Mesendoderm (in vitro differentiated cells): ENCODE data around the gene ATP5ME.

Experiments
- DNase-seq: peaks from one replicate; pipeline ENCODE4 v3.0.0; 2013
- H2AK5ac ChIP-seq: 2 replicates; pipeline ENCODE4 v1.6.1; 2013; ENCODE audit warnings: low read length, inconsistent platforms
- H2BK120ac ChIP-seq: 2 replicates; pipeline ENCODE4 v1.6.1; 2013; ENCODE audit warnings: low read depth, mild to moderate bottlenecking, low read length, moderate library complexity, mixed read lengths
- H2BK15ac ChIP-seq: replicated peaks from 2 replicates; pipeline ENCODE4 v1.6.1; 2013; ENCODE audit warnings: low read depth, mild to moderate bottlenecking, moderate library complexity
- H2BK5ac ChIP-seq: 2 replicates; pipeline ENCODE4 v1.6.1; 2013; ENCODE audit warnings: low read length, inconsistent platforms
- H3K18ac ChIP-seq: 2 replicates; pipeline ENCODE4 v1.6.1; 2013; ENCODE audit warnings: mild to moderate bottlenecking, low read length, mixed read lengths
- H3K23ac ChIP-seq: one replicate; pipeline ENCODE4 v1.6.1; 2013; ENCODE audit warnings: low read length
- H3K27ac ChIP-seq: 2 replicates; pipeline ENCODE4 v1.5.1; 2013; ENCODE audit warnings: low read depth, mild to moderate bottlenecking, inconsistent platforms, low read length, moderate library complexity
- H3K27me3 ChIP-seq: 2 replicates; pipeline ENCODE4 v1.6.1; 2013; ENCODE audit warnings: low read length, control low read depth, mild to moderate bottlenecking, inconsistent platforms; ENCODE audit not compliant: insufficient read depth, poor library complexity
- H3K36me3 ChIP-seq: 2 replicates; pipeline ENCODE4 v1.6.1; 2013; ENCODE audit warnings: low read length, inconsistent platforms; ENCODE audit not compliant: control insufficient read depth, insufficient read depth
- H3K4ac ChIP-seq: one replicate; pipeline ENCODE4 v1.6.1; 2013; ENCODE audit warnings: low read depth, mild to moderate bottlenecking, low read length, moderate library complexity
- H3K4me1 ChIP-seq: 2 replicates; pipeline ENCODE4 v1.6.1; 2013; ENCODE audit warnings: low read depth, low read length, inconsistent platforms; ENCODE audit not compliant: control insufficient read depth
- H3K4me2 ChIP-seq: 2 replicates; pipeline ENCODE4 v1.6.1; 2013; ENCODE audit warnings: low read length
- H3K4me3 ChIP-seq: 2 replicates; pipeline ENCODE4 v1.5.1; 2013; ENCODE audit warnings: mild to moderate bottlenecking, low read length
- H3K56ac ChIP-seq: one replicate; pipeline ENCODE4 v1.6.1; 2013; ENCODE audit warnings: low read length
- H3K79me1 ChIP-seq: 2 replicates; pipeline ENCODE4 v1.6.1; 2013; ENCODE audit warnings: low read length, inconsistent platforms
- H3K79me2 ChIP-seq: 2 replicates; pipeline ENCODE4 v1.6.1; 2013; ENCODE audit warnings: mild to moderate bottlenecking, low read length; ENCODE audit not compliant: control insufficient read depth, insufficient read depth
- H3K9ac ChIP-seq: 2 replicates; pipeline ENCODE4 v1.6.1; 2013; ENCODE audit warnings: low read length, inconsistent platforms
- H4K5ac ChIP-seq: one replicate; pipeline ENCODE4 v1.6.1; 2013; ENCODE audit warnings: low read length
- H4K8ac ChIP-seq: one replicate; pipeline ENCODE4 v1.6.1; 2013; ENCODE audit warnings: low read depth, mild to moderate bottlenecking, control low read depth, low read length, moderate library complexity
- WGBS: extraction: QIAGEN DNeasy Blood & Tissue Kit; methylation state at CpG from one replicate; pipeline ENCODE4 v1.1.7; 2013; ENCODE audit warnings: low lambda C conversion rate, missing lambda C conversion rate; ENCODE audit not compliant: insufficient coverage; ENCODE audit errors: extremely low coverage; 5-methylcytosine and 5-hydroxymethylcytosine counted together

ATP5ME gene

GRCh38 chr4:629915-630641, 44.0 kb downstream of the ATP5ME start:
- Histone ChIP-seq H2BK120ac (no peak overlapping the region), H2BK5ac (no peak overlapping the region), H3K18ac (no peak overlapping the region), H3K79me2 (no peaks in the 10 kb centered on the region), H2AK5ac (no peak overlapping the region), H3K56ac (no peak overlapping the region), H3K4me1 (no peaks in the 10 kb centered on the region), H3K36me3 (no peaks in the 10 kb centered on the region), H3K27me3 (no peaks in the 10 kb centered on the region), H2BK15ac (no peak overlapping the region), H4K8ac (no peak overlapping the region), H3K4ac (no peak overlapping the region), H3K23ac (no peak overlapping the region), H3K79me1 (no peaks in the 10 kb centered on the region), H3K27ac (no peak overlapping the region), H3K9ac (no peak overlapping the region), H4K5ac (no peak overlapping the region), H3K4me2 (no peak overlapping the region), H3K4me3 (no peak overlapping the region)
- WGBS: no CpG with 5 or more reads among the region's 20 CpGs
- DNase-seq: no peak

DNA sequence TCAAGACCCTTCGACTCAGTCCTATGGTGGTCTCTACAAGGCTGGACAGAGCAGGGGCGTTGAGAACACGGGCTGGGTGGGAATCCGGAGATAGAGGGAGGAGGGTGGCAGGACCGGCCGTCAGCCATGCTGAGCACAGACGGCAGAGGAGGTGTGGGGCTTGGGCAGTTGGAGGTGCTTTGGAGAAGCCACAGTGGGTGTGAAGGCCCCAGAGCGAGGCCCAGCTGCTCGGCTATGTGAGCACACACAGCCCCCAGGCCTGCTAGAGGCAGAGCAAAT, 44.5 kb downstream of the ATP5ME start:
- no peak overlapping the region for H3K27ac ChIP-seq
- no peak for DNase-seq
- no CpG with 5 or more reads among the region's 9 CpGs for WGBS
- no peaks in the 10 kb centered on the region for H3K27me3 ChIP-seq
- H3K4me3 ChIP-seq: no peak overlapping the region
- no peak overlapping the region for H4K5ac ChIP-seq
- no peaks in the 10 kb centered on the region for H3K79me2 ChIP-seq
- H3K9ac ChIP-seq: no peak overlapping the region
- H2BK15ac ChIP-seq: no peak overlapping the region
- H2BK5ac ChIP-seq: no peak overlapping the region
- no peak overlapping the region for H3K23ac ChIP-seq
- no peak overlapping the region for H3K4me2 ChIP-seq
- H3K4me1 ChIP-seq: no peaks in the 10 kb centered on the region
- H4K8ac ChIP-seq: no peak overlapping the region
- H3K4ac ChIP-seq: no peak overlapping the region
- H3K56ac ChIP-seq: no peak overlapping the region
- no peaks in the 10 kb centered on the region for H3K79me1 ChIP-seq
- H3K36me3 ChIP-seq: no peaks in the 10 kb centered on the region
- H2BK120ac ChIP-seq: no peak overlapping the region
- H2AK5ac ChIP-seq: no peak overlapping the region
- no peak overlapping the region for H3K18ac ChIP-seq

DNA sequence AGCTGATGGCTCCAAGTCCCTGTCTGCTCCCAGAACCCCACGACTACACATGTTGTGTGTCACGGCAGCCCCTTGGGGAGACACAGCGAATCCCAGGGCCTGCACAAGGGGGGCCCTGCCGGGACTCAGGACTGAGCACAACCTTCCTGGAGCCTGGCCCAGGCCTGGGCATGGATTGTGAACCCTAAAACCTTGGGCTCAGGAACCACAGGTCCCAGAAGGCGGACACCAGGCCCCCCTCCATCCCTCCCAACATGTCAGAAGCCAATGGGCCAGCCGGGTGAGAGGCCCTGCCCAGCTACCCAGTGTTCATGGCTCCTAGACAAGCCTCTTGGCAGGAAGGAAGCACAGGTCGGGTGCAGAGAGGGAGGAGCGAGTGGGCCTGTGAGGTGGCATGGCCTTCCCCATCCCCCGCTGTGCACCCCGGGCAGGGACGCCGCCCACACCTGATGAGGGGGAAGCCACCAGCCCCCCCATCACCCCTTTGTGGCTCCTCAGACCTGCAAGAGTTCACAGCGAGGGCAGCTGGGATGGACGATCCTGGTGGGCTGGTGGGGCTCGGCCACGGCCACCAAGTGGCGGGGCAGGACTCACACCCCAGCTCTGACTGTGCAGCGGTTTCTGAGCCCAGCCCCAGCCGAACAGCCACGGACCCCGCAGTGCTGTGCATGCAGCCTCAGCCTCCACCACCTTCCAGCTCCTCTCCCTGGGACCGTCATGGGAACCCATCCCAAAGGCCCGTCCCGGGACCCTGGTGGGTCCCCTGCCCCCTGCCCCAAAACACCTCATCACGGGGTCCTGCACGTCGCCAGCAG, 45.0 kb downstream of the ATP5ME start:
- Histone ChIP-seq H3K4me3 (no peak overlapping the region), H3K9ac (no peak overlapping the region), H2BK15ac (no peak overlapping the region), H4K5ac (no peak overlapping the region), H2BK120ac (no peak overlapping the region), H3K18ac (no peak overlapping the region), H3K56ac (no peak overlapping the region), H2AK5ac (no peak overlapping the region), H3K4me2 (no peak overlapping the region), H3K4me1 (no peaks in the 10 kb centered on the region), H2BK5ac (no peak overlapping the region), H3K27me3 (no peaks in the 10 kb centered on the region), H3K36me3 (no peaks in the 10 kb centered on the region), H4K8ac (no peak overlapping the region), H3K4ac (no peak overlapping the region), H3K27ac (no peak overlapping the region), H3K79me2 (no peaks in the 10 kb centered on the region), H3K23ac (no peak overlapping the region), H3K79me1 (no peaks in the 10 kb centered on the region)
- DNase-seq: no peak
- WGBS: no CpG with 5 or more reads among the region's 27 CpGs

DNA sequence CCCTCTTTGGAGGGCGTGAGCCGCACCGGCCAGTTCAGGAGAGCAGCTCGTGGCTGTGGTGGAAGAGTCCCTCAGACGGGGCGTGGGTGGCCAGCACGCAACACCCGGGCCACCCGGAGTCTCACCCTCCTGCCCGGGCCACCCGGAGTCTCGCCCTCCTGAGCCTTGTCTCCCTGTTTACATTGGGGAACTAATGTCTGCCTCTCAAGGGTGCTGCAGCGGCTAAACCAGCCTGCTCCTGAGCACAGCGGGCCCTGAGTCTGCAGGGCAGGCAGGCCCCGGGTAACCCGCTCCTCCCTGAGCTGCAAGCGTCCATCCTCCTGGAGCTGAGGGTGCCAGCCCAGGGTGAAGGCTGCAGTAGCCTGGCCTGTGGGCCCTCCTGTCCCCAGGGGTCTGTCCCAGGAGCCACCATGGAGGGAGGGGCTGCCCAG, 45.8 kb downstream of the ATP5ME start:
- no peak overlapping the region for H4K5ac ChIP-seq
- no peak overlapping the region for H3K9ac ChIP-seq
- no peak overlapping the region for H3K56ac ChIP-seq
- H2BK5ac ChIP-seq: no peak overlapping the region
- no peak overlapping the region for H3K18ac ChIP-seq
- no peaks in the 10 kb centered on the region for H3K27me3 ChIP-seq
- no peak overlapping the region for H3K4me2 ChIP-seq
- H3K4me1 ChIP-seq: no peaks in the 10 kb centered on the region
- H3K23ac ChIP-seq: no peak overlapping the region
- H2BK15ac ChIP-seq: no peak overlapping the region
- H3K27ac ChIP-seq: no peak overlapping the region
- H2BK120ac ChIP-seq: no peak overlapping the region
- no peak overlapping the region for H4K8ac ChIP-seq
- H3K36me3 ChIP-seq: no peaks in the 10 kb centered on the region
- no peak overlapping the region for H2AK5ac ChIP-seq
- H3K4ac ChIP-seq: no peak overlapping the region
- H3K4me3 ChIP-seq: no peak overlapping the region
- no CpG with 5 or more reads among the region's 17 CpGs for WGBS
- no peak for DNase-seq
- no peaks in the 10 kb centered on the region for H3K79me1 ChIP-seq
- H3K79me2 ChIP-seq: no peaks in the 10 kb centered on the region

DNA sequence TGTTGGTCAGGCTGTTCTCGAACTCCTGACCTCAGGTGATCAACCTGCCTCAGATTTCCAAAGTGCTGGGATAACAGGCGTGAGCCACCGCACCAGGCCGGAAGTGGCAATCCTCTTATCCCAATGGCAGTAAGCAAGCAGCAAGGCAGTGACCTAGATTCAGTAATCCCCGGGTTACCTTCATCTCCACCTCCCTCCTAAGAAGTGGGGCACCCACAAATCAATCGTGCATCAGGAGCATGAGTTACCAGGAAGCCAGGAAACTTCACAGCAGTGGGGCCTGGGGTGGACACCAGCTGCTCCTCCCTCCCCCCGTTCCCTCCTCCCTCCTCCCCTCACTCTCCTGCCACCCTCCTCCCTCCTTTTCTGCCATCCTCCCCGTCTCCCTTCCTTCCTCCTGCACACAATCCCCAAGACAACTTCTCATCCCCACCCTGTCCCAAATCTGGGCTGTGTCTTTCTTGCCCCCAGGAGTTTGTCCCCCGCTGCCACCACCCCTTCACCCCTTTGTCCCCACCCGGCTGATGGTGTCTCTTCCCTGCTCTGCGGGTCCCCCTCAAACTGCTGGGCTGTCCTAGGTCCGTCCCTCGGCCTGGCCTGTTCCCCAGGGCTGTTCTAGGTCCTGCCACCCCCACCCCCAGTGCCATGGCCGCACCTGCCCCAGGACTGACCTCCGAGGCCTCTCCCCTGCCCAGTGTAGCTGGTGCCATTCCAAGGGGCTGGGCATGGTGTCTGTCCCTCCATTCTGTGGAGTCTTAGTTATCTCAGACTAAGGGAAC, 46.5 kb downstream of the ATP5ME start:
- Histone ChIP-seq H3K23ac (no peak overlapping the region), H4K8ac (no peak overlapping the region), H4K5ac (no peak overlapping the region), H3K4ac (no peak overlapping the region), H3K9ac (no peak overlapping the region), H3K27ac (no peak overlapping the region), H3K4me3 (no peak overlapping the region), H3K18ac (no peak overlapping the region), H3K56ac (no peak overlapping the region), H3K79me2 (no peaks in the 10 kb centered on the region), H2AK5ac (no peak overlapping the region), H2BK15ac (no peak overlapping the region), H3K4me2 (no peak overlapping the region), H2BK120ac (no peak overlapping the region), H2BK5ac (no peak overlapping the region), H3K79me1 (no peaks in the 10 kb centered on the region), H3K36me3 (no peaks in the 10 kb centered on the region), H3K4me1 (no peaks in the 10 kb centered on the region), H3K27me3 (no peaks in the 10 kb centered on the region)
- no peak for DNase-seq
- no CpG with 5 or more reads among the region's 15 CpGs for WGBS
